ENCODE results near the gene COL4A3.

The COL4A3 gene

GRCh38 chr2:227349989-227350612 lies 185.7 kb downstream of the COL4A3 start:
- DNase-seq = no peak

DNA sequence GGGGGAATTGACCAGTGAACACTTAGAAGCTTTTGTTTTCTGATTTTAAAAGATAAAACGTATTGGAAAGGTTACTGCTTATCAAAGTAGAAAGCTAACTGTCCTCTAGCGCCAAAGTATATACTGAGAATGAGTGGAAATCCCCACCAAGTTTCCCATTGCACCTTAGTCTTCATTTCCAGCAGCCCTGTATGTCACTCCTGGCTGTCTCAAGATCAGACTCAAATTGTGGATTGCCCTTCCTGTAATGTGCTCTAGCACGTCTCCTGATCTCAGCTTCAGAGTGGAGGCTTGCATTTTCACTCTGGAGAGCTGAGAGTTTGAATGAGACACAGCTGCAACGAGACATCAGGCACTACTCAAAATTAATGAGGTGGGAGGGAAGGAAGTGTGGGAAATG lies 187.2 kb downstream of the COL4A3 start:
- no peak for DNase-seq

DNA sequence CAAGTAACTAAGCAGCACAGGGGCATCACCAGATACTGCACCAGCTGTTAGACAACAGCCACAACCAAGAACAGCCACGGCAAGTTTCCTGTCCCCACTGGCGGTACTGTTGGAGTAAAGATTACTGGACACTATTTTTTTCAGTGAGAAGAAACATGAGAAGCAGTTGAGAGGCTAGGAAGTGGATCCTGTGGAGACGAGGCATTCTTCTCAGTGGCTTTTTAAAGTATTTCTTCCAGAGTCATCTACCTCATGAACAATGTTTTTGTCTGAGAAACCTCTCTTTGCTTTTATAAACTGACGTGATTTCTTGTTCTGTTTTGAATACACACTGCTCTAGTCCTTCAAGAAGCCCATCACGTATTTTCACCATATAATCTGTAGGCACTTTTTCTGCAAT lies 195.9 kb downstream of the COL4A3 start:
- DNase-seq = no peak

DNA sequence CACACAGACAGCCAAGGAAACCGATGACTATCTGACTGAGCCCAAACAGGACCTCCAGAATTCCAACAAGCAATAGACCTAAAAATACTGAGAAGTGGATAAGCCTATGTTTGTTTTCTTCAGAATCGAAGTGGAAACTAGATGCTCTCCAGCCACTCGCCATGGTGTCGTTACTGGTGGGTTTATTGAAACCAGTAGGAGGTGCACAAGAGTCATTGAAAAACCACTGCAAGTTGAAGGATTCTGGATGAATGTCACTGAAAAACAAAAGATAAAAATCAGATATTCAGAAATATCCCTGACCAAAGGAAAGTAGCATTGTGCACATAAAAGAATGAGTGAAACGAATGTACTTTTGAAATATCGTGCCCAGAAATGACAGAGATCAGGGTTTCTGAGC lies 199.3 kb downstream of the COL4A3 start:
- DNase-seq = no peak
